ENCODE results near the gene LRRTM4. TPM values are rescaled to one million over a fixed set of nuclear protein-coding genes. Genes with fewer than 3 reads are reported as not detected.

LRRTM4 gene
- total and polyA plus RNA-seq, 10 of the 15 experiments (the other 5 are each of a cell fraction or from before 2014, with no cell fraction given) = 0.01 to 1.0 TPM; not detected in 8

GRCh38 chr2:76975752-76976151 lies 546.4 kb downstream of the LRRTM4 start:
- TF ChIP-seq CEBPB (IDR thresholded peaks at IDR 0.05; ENCODE audit: borderline replicate concordance in 1 of 2, low read depth in 2 of 2, low read length in 2 of 2) (no peak), CREB1 (IDR thresholded peaks at IDR 0.05; ENCODE audit: low read depth) (no peak), MTA3 (IDR thresholded peaks at IDR 0.05; ENCODE audit: borderline replicate concordance, low read length) (no peak), MXI1 (IDR thresholded peaks at IDR 0.05; ENCODE audit: low read depth, low read length) (no peak), DPF2 (IDR thresholded peaks at IDR 0.05) (no peak), RCOR1 (conservative IDR thresholded peaks at IDR 0.05; ENCODE audit: low read depth, low read length) (no peak), CHD4 (IDR thresholded peaks at IDR 0.05) (no peak), TBL1XR1 (IDR thresholded peaks at IDR 0.05; ENCODE audit: low read depth, low read length) (no peak), SMAD5 (IDR thresholded peaks at IDR 0.05; ENCODE audit: low read depth) (no peak), GATAD2B (conservative IDR thresholded peaks at IDR 0.05; ENCODE audit: low read depth) (no peak), BCL3 (IDR thresholded peaks at IDR 0.05; ENCODE audit: borderline replicate concordance, insufficient read depth, low read depth, low read length, poor library complexity, severe bottlenecking) (no peak)
- TF ChIP-seq, protein P1, sequence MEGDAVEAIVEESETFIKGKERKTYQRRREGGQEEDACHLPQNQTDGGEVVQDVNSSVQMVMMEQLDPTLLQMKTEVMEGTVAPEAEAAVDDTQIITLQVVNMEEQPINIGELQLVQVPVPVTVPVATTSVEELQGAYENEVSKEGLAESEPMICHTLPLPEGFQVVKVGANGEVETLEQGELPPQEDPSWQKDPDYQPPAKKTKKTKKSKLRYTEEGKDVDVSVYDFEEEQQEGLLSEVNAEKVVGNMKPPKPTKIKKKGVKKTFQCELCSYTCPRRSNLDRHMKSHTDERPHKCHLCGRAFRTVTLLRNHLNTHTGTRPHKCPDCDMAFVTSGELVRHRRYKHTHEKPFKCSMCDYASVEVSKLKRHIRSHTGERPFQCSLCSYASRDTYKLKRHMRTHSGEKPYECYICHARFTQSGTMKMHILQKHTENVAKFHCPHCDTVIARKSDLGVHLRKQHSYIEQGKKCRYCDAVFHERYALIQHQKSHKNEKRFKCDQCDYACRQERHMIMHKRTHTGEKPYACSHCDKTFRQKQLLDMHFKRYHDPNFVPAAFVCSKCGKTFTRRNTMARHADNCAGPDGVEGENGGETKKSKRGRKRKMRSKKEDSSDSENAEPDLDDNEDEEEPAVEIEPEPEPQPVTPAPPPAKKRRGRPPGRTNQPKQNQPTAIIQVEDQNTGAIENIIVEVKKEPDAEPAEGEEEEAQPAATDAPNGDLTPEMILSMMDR (IDR thresholded peaks at IDR 0.05 in 2 of 3, conservative IDR thresholded peaks at IDR 0.05 in 1 of 3; ENCODE audit: control insufficient read depth in 2 of 3, extremely low read depth in 1 of 3, insufficient read depth in 1 of 3, low read depth in 3 of 3, low read length in 3 of 3) = no peak
- no peak for FAIRE-seq
- POLR2A ChIA-PET = no interaction called here
- Histone ChIP-seq H3K4me1 (ENCODE audit: control insufficient read depth, insufficient read depth, low read length) (no peaks in the 10 kb centered on the region), H3K36me3 (ENCODE audit: control insufficient read depth in 2 of 2, insufficient read depth in 2 of 2, low read length in 1 of 2) (no peaks in the 10 kb centered on the region), H4K20me1 (ENCODE audit: control insufficient read depth, insufficient read depth) (no peaks in the 10 kb centered on the region), H3K9me3 (replicated peaks; ENCODE audit: control insufficient read depth, insufficient read depth, low read length) (no peaks in the 10 kb centered on the region), H3K27ac (ENCODE audit: control insufficient read depth, insufficient read depth) (no peak overlapping the region), H3K4me3 (no peak overlapping the region), H2AFZ (ENCODE audit: control insufficient read depth, low read depth, low read length) (no peak overlapping the region), H3K79me2 (ENCODE audit: control insufficient read depth, insufficient read depth, low read length) (no peaks in the 10 kb centered on the region), H3K4me2 (ENCODE audit: control insufficient read depth, insufficient read depth) (no peak overlapping the region), H3K9ac (ENCODE audit: control insufficient read depth, insufficient read depth, low read length) (no peak overlapping the region), H3K27me3 (replicated peaks in 1 of 2; ENCODE audit: control insufficient read depth in 2 of 2, insufficient read depth in 2 of 2, low read length in 1 of 2) (no peaks in the 10 kb centered on the region)
- DNase-seq (ENCODE audit: low read depth, low spot score) = no peak
- SMC1A ChIA-PET (ENCODE audit: uncharacterized antibody, unreplicated experiment) = interaction anchor here (1.0 to 1.3 kb wide), 2 partner anchors 9 to 17 kb away, joined by 3 read pairs; no protein-coding TSS in a partner anchor
- no peak for ATAC-seq
- intact Hi-C loops (cut with micrococcal nuclease; ENCODE audit: unreplicated experiment) (no loop called here), in situ Hi-C loops (cut with MboI) (no loop called here)
- CTCF ChIA-PET = no interaction called here
- RAD21 ChIA-PET (ENCODE audit: unreplicated experiment) = no interaction called here
- BruUV-seq (replicated peaks) = no TSS peak

Measured in GM12878 (cell line).